ENCODE measurements around the gene ZNF273.
"Not testable (repeated sequence)": the region's sequence is repeated elsewhere in the genome, so short reads cannot be mapped to it uniquely, and the experiment has no call there.

Gene ZNF273

DNA sequence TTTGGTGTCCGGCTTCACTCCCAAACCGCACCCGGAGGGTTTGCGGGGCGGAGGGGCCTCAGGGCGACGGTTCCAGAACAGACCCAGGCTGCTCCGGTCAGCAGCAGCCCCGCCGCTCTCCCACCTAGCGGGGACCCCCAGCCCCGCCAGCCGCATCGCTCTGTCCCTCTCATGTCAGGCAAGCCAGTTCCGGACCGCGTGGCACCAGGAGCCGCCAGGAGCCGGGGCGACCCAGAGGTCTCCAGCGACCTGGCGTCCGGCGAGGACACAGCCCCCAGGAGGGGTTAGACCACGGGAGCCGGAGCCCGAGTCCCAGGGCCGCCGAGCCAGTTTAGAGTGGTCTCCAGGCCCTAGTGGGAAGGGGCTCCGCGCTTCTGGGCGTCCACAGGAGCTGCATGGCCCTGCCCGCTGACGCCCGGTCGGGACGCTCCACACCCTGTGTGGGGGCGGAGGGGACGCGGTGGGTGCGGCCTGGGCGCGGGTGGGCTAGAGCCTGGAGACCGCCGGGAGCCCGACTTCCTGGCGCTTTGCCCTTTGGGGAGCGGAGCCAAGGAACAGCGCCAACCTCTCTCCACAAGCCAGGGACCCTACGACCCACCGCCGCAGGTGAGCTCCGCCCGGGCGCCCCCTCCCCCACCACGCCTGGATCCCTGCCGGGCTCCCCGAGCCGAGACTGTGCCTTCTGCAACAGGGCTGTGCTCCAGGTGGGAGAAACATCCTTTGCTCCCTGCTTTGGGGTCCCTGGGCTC lies 44.4 kb downstream of the ZNF273 start:
- no peak for DNase-seq

DNA sequence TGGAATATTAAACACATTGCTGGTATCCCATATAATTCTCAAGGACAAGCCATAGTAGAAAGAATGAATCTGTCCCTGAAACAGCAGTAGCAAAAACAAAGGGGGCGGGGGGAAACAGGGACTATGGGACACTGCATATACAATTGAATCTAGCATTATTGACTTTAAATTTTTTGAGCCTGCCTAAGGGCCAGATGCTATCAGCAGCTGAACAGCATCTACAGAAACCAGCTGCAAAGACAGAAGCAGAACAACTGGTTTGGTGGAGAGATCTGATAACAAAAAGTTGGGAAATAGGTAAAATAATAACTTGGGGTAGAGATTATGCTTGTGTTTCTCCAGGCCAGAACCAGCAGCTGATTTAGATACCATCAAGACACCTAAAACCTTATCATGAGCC lies 45.7 kb downstream of the ZNF273 start:
- DNase-seq: not testable (repeated sequence)

DNA sequence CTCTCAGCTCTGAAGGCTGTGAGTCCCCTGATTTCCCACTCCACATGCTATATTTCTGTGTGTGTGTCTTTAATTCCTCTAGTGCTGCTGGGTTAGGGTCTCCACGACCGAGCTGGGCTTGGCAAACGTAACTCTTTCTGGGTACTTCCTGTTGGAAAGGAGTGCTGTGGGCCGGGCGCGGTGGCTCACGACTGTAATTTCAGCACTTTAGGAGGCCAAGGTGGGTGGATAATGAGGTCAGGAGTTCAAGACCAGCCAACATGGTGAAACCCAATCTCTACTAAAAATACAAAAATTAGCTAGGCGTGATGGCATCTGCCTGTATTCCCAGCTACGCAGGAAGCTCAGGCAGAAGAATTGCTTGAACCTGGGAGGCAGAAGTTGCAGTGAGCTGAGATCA lies 47.6 kb downstream of the ZNF273 start:
- not testable (repeated sequence) for DNase-seq

DNA sequence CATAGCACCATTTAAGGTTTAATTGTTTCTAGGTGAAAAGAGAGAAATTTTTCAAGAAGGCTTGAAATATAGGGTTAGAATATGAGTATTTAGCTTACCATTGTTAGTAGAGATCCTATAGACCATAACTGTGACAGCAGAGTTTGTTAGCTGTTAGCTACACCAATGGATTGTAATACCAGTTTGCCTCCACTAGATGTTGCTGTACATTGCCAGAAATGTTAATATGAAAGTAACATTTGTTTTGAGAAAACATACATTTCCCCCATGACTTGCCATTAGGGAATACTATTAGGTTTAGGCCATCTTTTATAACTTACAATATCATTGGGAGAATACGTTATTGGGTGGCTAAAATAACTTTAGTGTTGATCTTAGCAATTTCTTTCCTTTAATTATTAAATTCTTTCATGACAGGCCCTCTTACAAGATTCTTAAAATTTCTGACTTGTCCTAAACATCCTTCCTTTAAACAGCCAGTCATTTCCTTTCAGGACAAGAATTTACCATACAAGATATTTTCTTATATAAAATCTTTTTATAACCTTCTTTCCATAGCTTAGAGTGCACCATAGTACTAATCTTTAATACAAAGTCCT lies 48.3 kb downstream of the ZNF273 start:
- peak; percentile 49 for DNase-seq

DNA sequence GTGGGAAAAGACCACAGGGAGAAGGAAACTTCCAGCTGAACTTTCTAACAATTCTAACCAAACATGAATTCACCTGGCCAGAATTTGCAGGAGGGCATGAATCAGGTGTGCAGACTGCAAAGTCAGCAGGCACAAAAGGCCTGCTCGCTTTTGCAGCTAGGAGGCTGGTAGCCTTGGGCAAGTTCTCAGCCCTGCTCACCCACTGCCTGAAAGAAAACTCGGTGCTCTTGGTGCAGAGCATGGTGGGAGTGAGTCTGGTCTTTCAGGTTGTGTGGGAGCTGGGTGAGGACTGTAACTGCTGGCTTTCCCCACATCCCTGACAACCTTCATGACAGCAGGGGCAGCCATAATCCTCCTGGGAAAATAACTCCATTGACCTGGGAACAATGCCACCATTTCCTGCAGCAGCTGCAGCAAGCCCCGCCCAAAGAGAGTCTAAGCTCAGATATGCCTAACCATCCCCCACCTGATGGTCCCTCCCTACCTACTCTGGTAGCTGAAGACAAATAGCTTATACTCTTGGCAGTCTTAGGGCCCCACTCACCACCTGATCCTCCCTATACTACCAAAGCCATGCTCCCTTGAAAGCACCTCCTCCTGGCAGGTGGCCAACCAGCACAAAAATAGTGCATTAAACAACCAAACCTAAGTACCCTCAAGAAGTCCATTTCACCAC lies 56.1 kb downstream of the ZNF273 start:
- no peak for DNase-seq

DNA sequence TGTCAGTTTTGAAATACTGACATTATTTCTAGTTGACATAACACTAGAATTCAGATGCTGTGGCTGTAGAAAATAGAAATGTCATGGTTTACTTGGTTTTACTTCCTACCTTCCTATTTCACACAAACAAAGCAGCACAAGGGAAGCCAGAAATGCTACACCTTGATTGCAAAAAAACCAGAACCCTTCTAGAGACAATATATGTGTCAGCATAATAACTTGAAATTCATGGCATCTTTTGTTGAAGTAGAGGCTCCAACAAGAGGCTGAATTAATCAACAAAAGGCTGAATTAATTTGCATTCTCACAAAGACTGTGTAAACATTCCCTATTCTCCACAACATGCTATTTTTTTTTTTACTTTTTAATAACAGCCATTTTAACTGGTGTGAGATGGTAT lies 62.5 kb downstream of the ZNF273 start:
- no peak for DNase-seq

DNA sequence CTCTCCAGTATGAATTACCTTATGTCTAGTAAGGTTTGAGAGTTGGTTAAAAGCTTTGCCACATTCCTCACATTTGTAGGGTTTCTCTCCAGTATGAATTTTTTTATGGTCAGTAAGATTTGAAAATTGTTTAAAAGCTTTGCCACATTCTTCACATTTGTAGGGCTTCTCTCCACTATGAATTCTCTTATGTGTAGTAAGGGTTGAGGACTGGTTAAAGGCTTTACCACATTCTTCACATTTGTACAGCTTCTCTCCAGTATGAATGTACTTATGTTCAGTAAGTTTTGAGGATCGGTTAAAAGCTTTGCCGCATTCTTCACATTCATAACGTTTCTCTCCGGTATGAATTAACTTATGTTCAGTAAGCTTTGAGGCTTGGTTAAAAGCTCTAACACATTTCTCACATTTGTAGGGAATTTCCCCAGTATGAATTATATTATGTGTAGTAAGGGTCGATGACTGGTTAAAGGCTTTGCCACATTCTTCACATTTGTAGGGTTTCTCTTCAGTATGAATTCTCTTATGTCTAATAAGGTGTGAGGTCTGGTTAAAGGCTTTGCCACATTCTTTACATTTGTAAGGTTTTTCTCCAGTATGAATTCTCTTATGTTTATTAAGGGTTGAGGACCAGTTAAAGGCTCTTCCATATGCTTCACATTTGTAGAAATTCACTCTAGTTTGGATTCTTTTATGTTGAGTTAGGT lies 75.6 kb downstream of the ZNF273 start:
- no peak for DNase-seq

Data from activated CD4-positive, alpha-beta T cell treated with anti-CD3 and anti-CD28 coated beads, Interleukin-10, Interleukin-2, amounts not matched to agents 100 ng/mL and 50 ng/mL, durations not matched to agents 16 hours and 8 hours (primary cell).